Kidney tubule cell (primary cell): Measurements from ENCODE around the gene CEP20.

Source experiments
- DNase-seq: peaks from one replicate; pipeline ENCODE4 v3.0.0-alpha.2; 2018; ENCODE audit warnings: low spot score

CEP20 gene

DNA sequence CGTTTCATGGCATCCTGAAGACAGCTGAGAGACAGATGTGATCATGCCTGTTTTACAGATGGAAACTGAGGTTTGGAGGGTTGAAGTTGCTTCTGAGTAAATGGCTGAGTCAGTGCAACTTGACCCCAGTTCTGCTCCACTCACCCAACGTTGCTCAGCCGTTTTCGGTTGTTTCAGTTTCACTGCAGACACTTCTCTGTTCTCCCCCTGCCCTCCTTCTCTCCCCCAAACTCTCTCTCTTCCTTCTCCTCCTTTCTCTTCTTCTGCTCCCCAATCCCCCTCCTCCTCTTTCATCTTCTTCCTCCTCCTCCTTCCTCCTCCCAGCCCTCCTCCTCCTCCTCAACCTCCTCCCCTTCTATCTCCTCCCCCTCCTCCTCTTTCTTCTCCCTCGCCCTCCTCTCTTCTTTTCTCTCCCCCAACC is 9.4 kb upstream of the CEP20 start:
- DNase-seq, result peak; percentile 71

DNA sequence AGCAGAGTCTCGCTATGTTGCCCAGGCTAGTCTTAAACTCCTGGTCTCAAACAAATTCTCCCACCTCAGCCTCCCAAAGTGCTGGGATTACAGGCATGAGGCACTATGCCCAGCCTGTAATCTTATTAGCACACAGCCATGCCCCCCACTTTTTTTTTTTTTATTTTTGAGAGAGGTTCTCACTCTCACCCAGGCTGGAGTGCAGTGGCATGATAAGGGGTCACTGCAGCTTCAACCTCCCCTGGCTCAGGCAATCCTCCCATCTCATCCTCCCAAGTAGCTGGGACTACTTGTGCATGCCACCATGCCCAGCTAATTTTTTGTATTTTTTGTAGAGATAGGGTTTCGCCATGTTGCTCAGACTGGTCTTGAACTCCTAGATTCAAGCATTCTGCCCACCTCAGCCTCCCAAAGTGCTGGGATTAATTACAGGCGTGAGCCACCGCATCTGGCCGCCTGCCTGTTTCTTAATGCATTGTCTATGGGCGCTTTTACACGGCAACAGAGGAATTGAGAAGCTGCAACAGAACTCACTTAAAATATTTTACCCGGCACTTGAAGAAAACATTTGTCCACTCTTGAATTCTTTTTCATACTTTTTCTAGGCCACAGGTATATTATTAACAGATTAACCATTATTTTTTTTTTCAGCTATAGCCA is 8.8 kb upstream of the CEP20 start:
- no peak for DNase-seq

DNA sequence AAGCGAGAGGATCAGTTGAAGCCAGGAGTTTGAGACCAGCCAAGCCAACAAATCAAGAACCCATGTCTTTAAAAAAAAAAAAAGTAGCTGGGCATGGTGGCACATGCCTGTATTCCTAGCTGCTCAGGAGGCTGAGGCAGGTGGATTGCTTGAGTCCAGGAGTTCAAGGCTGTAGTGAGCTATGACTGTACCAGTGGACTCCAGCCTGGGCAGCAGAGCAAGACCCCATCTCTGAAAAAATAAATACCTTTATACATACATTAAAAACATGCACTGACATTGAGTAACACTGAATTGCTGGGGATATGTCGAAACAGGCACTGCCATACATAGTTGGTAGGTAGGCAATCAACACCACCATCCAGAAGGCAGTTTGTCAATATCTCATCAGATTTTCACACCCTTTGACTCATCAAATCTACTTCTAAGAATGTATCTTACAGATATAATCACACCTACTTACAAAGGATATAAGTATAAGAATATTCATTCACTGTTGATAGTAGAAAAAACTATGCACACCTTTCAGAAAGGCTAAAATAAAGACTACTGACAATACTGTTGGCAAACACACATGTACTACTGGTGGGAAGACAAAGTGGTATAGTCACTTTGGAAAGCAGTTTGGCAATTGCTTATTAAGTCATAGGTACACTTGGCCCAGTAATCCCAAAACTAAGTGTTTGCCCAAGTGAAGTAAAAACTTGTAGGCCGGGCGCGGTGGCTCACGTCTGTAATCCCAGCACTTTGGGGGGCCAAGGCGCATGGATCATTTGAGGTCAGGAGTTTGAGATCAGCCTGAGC is 6.4 kb upstream of the CEP20 start:
- no peak for DNase-seq

DNA sequence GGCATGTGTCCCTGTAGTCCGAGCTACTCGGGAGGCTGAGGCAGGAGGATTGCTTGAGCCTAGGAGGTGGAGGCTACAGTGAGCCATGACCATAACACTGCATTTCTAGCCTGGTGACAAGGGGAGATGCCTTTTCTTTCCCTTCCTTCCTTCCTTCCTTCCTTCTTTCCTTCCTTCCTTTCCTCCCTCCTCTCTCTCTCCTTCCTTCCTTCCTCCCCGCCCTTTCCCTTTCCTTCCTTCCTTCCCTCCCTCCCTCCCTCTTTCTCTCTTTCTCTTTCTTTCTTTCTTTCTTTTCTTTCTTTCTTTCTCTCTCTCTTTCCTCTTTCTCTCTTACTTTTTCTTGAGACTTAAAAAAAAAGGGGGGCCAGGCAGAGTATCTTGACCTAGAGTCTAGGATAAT is 3.1 kb upstream of the CEP20 start:
- DNase-seq, result no peak

DNA sequence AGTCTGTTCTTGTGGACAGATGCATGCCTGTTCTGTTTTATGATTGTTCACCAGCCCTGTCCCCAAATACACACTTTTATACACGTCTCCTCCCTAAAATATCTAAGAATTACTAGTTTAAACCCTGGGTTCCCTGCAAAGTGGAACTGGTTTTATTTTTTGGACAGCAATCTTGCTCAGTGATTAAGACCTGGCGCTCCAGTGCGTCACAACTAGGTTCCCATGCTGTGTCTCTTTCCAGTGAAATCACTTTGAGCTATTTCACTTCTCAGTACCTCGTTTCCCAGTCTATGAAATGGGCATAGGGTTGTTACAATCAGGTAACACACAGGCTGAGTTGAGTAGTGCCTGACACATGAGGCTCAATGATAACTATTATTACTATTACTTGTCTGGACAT is 1.1 kb downstream of the CEP20 start:
- no peak for DNase-seq

DNA sequence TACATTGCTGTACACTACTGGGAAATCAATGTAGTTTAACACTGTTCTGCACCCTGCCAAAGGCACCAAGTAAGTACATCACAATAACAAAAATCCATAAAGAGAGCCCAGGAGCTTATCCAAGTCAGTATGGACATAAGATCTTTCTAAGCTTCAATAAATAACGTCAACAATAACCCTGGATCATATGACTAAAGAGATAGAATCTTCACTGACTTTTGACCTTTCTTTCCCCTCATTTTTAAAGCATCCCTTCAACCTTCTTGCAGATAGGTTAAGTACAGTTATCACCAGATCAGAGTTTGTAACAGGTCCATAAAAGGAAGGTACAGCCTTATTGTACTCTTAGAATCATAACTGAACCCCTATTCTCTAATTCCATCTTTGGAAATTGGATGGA is 2.3 kb downstream of the CEP20 start:
- DNase-seq, result no peak

DNA sequence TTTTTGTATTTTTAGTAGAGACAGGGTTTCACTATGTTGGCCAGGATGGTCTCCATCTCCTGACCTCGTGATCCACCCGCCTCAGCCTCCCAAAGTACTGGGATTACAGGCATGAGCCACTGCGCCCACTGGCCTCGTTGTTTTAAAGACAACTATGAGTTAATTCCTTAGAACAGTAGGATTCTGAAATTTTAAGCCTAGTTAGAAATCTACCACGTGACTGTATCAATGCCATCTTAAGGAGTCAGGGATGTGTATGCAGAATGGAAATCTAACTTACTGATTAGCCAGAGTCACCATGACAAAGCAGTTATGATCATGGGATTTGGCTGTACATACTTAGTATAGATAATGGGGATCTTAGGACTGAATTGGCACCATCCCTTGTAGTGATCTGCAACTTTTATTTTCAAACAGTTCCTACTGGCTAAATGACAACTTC is 2.8 kb downstream of the CEP20 start:
- DNase-seq, result no peak

DNA sequence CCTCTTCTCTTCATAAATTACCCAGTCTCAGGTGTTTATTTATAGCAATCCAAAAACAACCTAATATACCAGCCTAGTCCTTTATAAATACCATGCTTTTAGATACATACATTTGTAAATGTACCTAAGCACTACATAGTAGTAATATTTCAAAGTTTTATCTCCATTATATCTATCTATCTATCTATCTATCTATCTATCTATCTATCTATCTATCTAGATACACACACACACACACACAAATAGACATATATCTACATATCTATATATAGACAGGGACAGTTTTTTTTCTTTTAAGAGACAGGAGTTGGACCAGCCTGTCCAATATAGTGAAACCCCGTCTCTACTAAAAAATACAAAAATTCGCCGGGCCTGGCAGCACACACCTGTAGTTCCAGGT is 5.8 kb downstream of the CEP20 start:
- DNase-seq, result no peak

DNA sequence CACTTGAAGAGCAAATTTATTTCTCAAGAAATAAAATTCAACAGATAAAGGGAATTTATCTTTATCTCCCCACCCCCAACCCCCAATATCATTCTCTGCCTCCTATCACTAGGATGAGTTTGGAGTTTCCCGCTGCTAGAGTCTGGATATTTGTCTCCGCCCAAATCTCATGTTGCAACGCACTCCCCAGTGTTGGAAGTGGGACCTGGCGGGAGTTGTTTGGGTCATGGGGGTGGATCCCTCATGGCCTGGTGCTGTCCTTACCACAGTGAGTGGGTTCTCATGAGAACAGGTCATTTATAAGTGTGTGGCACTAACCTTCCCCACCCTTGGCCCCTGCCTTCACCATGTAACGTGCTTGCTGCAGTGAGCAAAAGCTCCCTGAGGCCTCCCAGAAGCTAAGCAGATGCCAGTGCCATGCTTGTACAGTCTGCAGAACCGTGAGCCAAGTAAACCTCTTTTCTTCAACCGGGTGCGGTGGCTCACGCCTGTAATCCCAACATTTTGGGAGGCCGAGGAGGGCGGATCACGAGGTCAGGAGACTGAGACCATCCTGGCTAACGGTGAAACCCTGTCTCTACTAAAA is 6.5 kb downstream of the CEP20 start:
- DNase-seq, result no peak

DNA sequence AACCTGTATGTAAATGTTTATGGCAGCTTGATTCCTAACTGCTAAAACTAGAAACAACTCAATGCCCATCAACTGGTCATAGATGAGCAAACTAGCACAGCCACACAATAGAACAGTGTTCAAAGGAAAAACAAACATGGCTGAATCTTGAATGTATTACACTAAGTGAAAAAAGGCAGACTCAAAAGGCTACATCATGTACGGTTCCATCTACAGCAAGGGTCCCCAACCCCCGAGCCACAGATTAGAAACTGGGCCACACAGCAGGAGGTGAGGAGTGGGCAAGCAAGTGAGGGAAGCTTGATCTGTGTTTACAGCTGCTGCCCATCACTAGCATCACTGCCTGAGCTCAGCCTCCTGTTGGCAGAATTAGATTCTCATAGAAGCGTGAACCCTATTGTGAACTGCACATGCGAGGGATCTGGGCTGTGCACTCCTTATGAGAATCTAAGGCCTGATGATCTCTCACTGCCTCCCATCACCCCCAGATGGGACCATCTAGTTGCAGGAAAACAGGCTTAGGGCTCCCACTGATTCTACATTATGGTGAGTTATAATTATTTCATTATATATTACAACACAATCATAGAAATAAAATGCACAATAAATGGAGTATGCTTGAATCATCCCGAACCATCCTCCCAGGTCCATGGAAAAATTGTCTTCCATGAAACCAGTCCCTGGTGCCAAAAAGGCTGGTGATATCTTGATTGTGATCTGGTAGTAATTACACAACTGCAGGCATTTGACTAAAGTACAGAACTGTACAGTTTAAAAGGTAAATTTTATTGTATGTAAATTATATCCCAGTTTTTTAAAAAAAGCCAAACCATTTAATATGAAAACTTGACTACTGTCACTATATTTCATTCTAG is 7.7 kb downstream of the CEP20 start:
- DNase-seq, result no peak

DNA sequence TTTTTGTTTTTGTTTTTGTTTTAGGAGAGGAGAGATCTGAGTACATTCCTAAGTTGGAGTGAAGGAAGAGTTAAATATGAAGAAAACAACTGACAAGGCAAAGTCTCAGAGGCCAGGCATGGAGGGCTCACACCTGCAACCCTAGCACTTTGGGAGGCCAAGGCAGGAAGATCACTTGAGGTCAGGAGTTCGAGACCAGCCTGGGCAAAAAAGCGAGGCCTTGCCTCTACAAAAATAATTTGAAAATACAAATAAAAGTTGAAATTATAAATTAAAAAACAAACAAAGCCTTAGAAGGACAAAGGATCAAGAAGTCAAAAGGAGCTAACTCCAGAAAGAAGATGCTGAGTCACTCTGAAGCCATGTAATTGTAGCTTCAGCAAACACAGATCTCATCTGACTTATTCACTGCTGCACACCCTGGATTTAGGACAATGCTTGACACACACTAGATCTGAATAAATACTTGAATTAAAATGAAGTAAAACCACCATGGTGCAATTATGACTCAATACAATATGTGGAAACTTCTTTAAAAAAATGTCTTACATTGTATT is 9.1 kb downstream of the CEP20 start:
- peak; percentile 77 for DNase-seq

DNA sequence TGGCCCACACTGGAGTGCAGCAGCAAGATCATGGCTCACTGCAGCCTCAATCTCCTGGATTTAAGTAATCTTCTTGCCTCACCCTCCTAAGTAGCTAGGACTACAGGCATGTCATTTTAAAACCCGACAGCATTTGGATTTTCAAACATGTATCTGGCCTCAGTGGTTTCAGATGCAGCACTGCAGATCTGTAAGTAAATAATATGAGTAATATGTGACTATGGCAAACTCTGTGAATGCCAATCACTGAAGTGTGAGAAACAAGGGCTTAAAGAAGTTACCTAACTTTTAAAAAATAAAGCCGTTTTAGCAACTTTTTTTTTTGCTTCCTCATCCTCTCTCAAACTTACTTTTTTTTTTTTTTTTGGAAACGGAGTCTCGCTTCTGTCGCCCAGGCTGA is 11.9 kb downstream of the CEP20 start:
- peak; percentile 59 for DNase-seq

DNA sequence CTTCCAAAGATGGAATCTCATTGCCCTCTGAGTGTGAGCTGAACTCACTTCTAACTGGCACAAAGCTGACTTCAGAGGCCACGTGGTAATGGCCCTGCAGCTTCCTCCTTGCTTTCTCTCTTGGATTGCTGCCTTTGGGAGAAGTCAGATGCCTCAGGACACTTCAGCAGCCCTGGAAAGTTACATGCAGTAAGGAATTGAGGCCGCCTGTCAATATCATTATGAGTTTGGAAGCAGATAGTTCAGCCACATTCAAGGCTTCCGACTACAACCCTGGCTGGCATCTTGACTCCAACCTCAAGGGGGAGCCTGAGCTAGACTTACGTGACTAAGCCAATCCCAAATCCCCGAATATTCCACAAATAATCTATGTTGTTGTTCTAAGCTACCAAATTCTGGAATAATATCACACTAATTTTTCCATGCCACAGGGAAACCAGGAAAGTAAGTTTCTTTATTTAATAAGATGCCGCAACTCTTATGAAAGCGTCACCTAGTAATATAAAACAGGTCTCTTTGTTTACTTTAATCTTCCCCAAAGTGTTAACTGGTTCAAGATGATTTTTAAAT is 13.6 kb downstream of the CEP20 start:
- DNase-seq, result peak; percentile 71

DNA sequence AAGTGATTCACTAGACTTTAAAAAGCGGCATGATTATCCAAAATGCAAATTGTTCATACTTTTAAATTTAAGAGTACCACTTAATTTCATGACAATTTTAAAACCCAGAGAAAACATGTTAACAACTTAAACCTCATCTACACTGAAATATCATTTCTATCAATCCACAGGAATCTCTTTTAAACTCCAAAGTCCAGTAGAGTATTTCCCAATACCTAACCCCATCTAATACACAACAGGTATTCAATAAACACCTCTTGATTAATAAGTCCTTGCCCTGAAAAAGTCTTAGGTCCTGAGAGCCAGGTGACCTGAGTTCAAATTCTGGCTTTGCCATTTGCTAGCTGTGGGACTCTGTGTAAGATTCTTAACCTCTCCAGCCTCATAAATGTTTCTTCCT is 14.7 kb downstream of the CEP20 start:
- DNase-seq, result no peak

DNA sequence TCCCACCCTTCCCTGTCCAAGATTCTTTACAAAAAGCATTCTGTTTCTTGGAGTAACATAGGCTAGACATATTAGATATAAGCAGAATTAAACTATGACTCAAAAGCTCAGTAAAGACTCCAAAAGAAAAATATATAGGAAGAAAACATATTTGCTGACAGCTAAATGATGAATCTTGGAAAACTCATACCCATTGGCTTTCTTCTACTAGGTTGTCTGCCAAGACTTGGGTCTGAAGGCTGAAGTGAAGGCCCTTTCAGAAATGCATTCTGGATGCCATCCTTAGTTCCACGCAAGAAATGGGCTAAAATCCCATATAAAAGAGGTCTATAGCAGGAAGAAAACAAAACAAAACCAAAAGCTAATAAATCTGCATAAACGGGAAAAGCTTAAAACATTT is 15.1 kb downstream of the CEP20 start:
- DNase-seq, result no peak

DNA sequence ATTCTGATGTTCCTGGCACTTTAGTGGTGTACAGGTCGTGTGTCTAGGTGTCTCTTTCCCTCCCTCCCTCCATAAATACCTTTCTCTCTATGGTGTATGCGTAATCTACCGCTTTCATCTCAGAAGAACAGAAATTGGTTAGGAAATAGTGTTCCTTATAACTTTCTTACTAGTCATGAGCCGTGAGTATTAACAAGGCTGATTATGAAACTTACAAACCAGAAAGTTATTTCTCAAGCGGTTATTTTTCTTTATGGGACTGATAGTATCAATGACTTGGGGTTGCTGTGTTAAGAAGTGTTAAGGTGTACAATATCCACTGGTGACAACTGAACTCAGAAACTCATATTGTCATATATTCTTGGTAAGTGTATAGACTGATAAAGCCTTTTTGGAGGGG is 18.4 kb downstream of the CEP20 start:
- DNase-seq, result no peak

DNA sequence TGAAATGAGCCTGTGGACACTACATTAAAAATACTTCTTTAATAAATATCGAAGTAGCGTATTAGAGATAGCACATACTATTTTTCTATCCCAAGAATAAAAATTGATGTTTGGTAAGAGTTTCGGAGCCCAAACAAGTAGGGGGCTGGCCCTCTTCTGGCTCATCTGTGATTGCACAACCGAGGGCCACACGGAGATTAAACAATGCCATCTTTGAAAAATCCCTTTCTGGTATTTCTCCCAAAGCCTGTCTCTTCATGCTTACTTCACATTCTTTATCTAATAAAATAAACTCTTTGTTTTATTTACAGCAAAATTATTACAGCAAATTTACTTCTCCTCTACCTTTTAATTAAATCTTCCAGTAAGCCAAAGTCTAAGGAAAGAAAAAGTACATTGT is 22.0 kb downstream of the CEP20 start:
- no peak for DNase-seq

DNA sequence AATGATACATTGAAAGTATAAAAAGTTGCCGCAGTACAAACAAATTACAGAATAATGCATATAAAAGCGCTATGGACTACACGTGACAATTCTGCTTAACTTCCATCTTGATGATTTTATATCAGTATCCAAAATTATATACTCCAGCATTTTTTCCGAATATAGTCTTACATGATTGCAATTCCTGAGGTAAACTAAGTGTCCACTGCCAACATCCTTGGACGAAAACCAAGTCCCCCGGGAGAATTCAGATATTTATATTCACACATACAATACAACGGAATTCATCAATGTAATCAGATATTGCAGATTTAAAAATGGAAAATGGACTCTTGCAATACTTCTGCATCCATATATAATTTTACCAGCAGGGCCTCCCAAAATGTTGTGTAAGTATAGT is 22.7 kb downstream of the CEP20 start:
- DNase-seq, result no peak

DNA sequence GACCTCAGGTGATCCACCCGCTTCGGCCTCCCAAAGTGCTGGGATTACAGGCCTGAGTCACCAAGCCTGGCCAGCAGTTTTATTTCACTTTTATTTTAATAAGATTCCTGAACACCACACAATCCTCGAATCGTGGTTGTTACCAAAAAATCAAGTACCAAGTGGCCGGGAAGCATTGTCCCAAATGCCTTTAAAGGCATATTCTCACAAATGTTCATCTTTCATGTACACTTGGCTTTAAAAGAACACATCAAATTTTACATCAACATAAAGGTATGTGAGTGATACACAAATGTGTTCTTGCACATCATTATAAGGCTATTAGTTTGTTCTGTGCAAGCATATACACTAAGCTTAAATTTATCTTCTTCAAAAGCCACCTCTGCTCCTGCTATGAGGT is 23.5 kb downstream of the CEP20 start:
- no peak for DNase-seq

DNA sequence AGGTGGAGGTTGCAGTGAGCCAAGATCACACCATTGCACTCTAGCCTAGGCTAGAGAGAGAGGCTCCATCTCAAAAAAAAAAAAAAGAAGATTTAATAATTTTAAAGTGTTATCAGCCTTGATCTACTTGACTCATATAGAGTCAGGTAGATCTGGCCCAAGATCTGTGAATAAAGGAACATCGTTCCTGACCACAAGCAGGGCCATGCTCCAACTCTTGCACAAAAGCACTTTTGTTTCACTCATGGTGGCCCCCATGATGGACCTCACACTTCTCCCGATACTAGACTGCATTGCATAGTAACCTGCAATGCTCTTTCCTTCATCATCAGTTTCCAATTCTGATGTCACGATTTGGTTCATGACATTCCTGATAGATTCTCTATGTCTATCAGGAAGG is 26.4 kb downstream of the CEP20 start:
- DNase-seq, result no peak

DNA sequence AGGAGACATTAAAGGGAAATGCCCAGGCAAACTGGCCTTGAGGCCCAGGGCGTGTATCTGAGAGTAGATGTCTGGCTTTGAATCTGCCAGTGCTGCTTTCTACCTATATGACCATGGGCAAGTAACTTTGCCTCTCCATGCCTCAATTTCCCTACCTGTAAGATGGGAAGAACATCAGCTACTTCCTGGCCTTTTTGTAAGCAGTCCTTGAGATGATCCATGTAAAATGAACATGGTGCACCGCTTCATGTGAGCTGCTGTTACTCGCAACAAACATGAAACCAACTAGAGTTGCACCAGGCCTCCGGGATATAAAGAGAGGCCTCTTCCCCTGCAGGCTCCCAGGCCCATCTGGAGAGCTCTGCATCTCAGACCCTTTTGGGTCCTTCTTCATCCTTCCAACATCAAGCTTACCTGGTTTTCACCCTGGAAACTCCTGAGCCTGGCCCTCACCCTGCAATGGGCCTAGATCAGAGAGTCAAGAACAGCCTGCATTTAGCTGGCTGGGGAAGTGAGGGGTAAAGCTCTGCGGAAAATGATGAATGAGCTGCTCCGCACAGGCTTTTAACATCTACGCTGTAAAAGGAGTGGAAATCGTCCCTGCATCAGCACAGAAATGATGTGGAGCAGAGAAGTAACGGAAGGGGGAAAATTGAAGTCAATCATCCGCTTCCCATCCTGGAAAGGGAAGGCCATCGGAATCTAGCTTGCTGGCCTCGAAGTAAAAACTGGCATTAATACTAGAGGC is 29.3 kb downstream of the CEP20 start:
- no peak for DNase-seq
